ENCODE measurements around the gene OR7C1. TPM values are rescaled to one million over a fixed set of nuclear protein-coding genes. Genes with fewer than 3 reads are reported as not detected.
"Not testable (repeated sequence)": the region's sequence is repeated elsewhere in the genome, so short reads cannot be mapped to it uniquely, and the experiment has no call there.

The OR7C1 gene
- total RNA-seq, 1 donor from 2014 or later = not detected

- Mint-ChIP-seq H3K36me3 (ENCODE audit: low read depth) (no peaks in the 10 kb centered on the region), H3K27ac (ENCODE audit: unreplicated experiment) (no peak overlapping the region)
These were observed 30.2 kb downstream of the OR7C1 start for GRCh38 chr19:14804765-14805164.

GRCh38 chr19:14798760-14799159, 36.2 kb downstream of the OR7C1 start:
- Mint-ChIP-seq H3K4me1 (ENCODE audit: low read depth) (no peaks in the 10 kb centered on the region), H3K27ac (ENCODE audit: unreplicated experiment) (no peak overlapping the region), H3K9me3 (ENCODE audit: low read depth) (peaks cover 6% of the 10 kb centered on the region), H3K4me3 (ENCODE audit: unreplicated experiment) (no peak overlapping the region), H3K27me3 (ENCODE audit: low read depth) (peaks cover 4% of the 10 kb centered on the region), H3K36me3 (ENCODE audit: low read depth) (no peaks in the 10 kb centered on the region)
- DNase-seq (ENCODE audit: low spot score) = no peak
- TF ChIP-seq CTCF (IDR thresholded peaks at IDR 0.05) = no peak

More at GRCh38 chr19:14804765-14805164, 30.2 kb downstream of the OR7C1 start:
- no peak overlapping the region for H3K4me3 Mint-ChIP-seq (ENCODE audit: unreplicated experiment)
- TF ChIP-seq CTCF (IDR thresholded peaks at IDR 0.05) = no peak
- H3K4me1 Mint-ChIP-seq (ENCODE audit: low read depth) = no peaks in the 10 kb centered on the region
- peaks cover 3% of the 10 kb centered on the region for H3K27me3 Mint-ChIP-seq (ENCODE audit: low read depth)
- H3K9me3 Mint-ChIP-seq (ENCODE audit: low read depth) = no peaks in the 10 kb centered on the region
- no peak for DNase-seq (ENCODE audit: low spot score)

- Mint-ChIP-seq H3K9me3 (ENCODE audit: low read depth) (peaks cover 9% of the 10 kb centered on the region), H3K27ac (ENCODE audit: unreplicated experiment) (no peak overlapping the region), H3K36me3 (ENCODE audit: low read depth) (no peaks in the 10 kb centered on the region), H3K4me1 (ENCODE audit: low read depth) (no peaks in the 10 kb centered on the region), H3K4me3 (ENCODE audit: unreplicated experiment) (no peak overlapping the region), H3K27me3 (ENCODE audit: low read depth) (peaks cover 2% of the 10 kb centered on the region)
- DNase-seq (ENCODE audit: low spot score) = no peak
- TF ChIP-seq CTCF (IDR thresholded peaks at IDR 0.05) = no peak
These were observed 39.0 kb downstream of the OR7C1 start for GRCh38 chr19:14796021-14796420.

GRCh38 chr19:14795078-14795721, 39.8 kb downstream of the OR7C1 start:
- TF ChIP-seq CTCF (IDR thresholded peaks at IDR 0.05) = no peak
- Mint-ChIP-seq H3K4me1 (ENCODE audit: low read depth) (no peaks in the 10 kb centered on the region), H3K4me3 (ENCODE audit: unreplicated experiment) (no peak overlapping the region), H3K27ac (ENCODE audit: unreplicated experiment) (no peak overlapping the region), H3K27me3 (ENCODE audit: low read depth) (peaks cover 2% of the 10 kb centered on the region), H3K36me3 (ENCODE audit: low read depth) (no peaks in the 10 kb centered on the region), H3K9me3 (ENCODE audit: low read depth) (peaks cover 9% of the 10 kb centered on the region)
- no peak for DNase-seq (ENCODE audit: low spot score)

GRCh38 chr19:14792250-14792649, 42.7 kb downstream of the OR7C1 start:
- not testable (repeated sequence) for DNase-seq (ENCODE audit: low spot score); H3K4me3 Mint-ChIP-seq (ENCODE audit: unreplicated experiment); H3K9me3 Mint-ChIP-seq (ENCODE audit: low read depth); H3K36me3 Mint-ChIP-seq (ENCODE audit: low read depth); H3K4me1 Mint-ChIP-seq (ENCODE audit: low read depth); H3K27me3 Mint-ChIP-seq (ENCODE audit: low read depth); H3K27ac Mint-ChIP-seq (ENCODE audit: unreplicated experiment)

- peak; percentile 72 for TF ChIP-seq CTCF (IDR thresholded peaks at IDR 0.05)
- Mint-ChIP-seq H3K4me3 (ENCODE audit: unreplicated experiment) (no peak overlapping the region), H3K36me3 (ENCODE audit: low read depth) (no peaks in the 10 kb centered on the region), H3K9me3 (ENCODE audit: low read depth) (no peaks in the 10 kb centered on the region), H3K27ac (ENCODE audit: unreplicated experiment) (no peak overlapping the region), H3K27me3 (ENCODE audit: low read depth) (peaks cover 5% of the 10 kb centered on the region), H3K4me1 (ENCODE audit: low read depth) (peaks cover 3% of the 10 kb centered on the region)
- no peak for DNase-seq (ENCODE audit: low spot score)
These were observed 48.5 kb downstream of the OR7C1 start for GRCh38 chr19:14786421-14786851.

- not testable (repeated sequence) for DNase-seq (ENCODE audit: low spot score); H3K9me3 Mint-ChIP-seq (ENCODE audit: low read depth); H3K27me3 Mint-ChIP-seq (ENCODE audit: low read depth); H3K4me1 Mint-ChIP-seq (ENCODE audit: low read depth); H3K36me3 Mint-ChIP-seq (ENCODE audit: low read depth); H3K4me3 Mint-ChIP-seq (ENCODE audit: unreplicated experiment); H3K27ac Mint-ChIP-seq (ENCODE audit: unreplicated experiment)
These were observed 49.7 kb downstream of the OR7C1 start for GRCh38 chr19:14785102-14785793.

GRCh38 chr19:14784730-14785101, 50.3 kb downstream of the OR7C1 start:
- not testable (repeated sequence) for H3K27ac Mint-ChIP-seq (ENCODE audit: unreplicated experiment); H3K4me3 Mint-ChIP-seq (ENCODE audit: unreplicated experiment); DNase-seq (ENCODE audit: low spot score)

More at GRCh38 chr19:14784730-14785101, 50.3 kb downstream of the OR7C1 start:
- not testable (repeated sequence) for H3K9me3 Mint-ChIP-seq (ENCODE audit: low read depth); H3K4me1 Mint-ChIP-seq (ENCODE audit: low read depth); H3K36me3 Mint-ChIP-seq (ENCODE audit: low read depth); H3K27me3 Mint-ChIP-seq (ENCODE audit: low read depth)
